ENCODE results near the gene MROH2A. TPM values are rescaled to one million over a fixed set of nuclear protein-coding genes. Genes with fewer than 3 reads are reported as not detected.

The MROH2A gene
- total and polyA plus RNA-seq, 5 donors, result not detected

DNA sequence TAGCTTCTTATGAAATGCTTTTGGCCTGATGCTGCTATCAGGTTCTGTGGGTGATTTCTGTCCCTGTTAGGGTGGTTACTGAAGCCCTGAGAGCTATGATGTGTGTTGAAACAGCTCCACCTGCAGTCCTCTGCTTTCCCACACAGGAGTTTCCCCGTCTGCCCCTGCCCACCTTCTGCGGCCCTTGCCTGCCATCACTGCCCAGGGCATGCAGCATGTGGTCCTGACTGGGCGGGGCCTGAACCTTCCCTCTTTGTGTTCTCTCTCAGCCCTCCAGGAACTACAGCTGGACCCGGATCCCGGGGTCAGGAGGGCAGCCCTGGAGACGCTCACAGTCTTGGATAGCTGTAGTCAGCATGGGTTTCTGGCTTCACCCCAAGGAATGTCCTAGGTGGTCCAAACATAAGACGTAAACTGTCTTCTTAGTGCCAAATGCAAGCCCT lies 54.8 kb downstream of the MROH2A start:
- H3K27ac ChIP-seq (ENCODE audit: low read length), result no peak overlapping the region
- no peaks in the 10 kb centered on the region for H3K27me3 ChIP-seq (ENCODE audit: control insufficient read depth, insufficient read depth)
- intact Hi-C loops (cut with DNase I), result no loop called here
- DNase-seq (peak in 1 of 3 donors; percentile 11), ATAC-seq (peak in 1 of 2 donors; percentile 17)
- WGBS, result 44% methylated on average over 7 of the region's 7 CpGs
- no peaks in the 10 kb centered on the region for H3K9me3 ChIP-seq (ENCODE audit: control insufficient read depth, low read length)
- H3K4me3 ChIP-seq (ENCODE audit: low read length), result no peak overlapping the region
- no peaks in the 10 kb centered on the region for H3K4me1 ChIP-seq (ENCODE audit: control insufficient read depth, insufficient read depth, low read length)

DNA sequence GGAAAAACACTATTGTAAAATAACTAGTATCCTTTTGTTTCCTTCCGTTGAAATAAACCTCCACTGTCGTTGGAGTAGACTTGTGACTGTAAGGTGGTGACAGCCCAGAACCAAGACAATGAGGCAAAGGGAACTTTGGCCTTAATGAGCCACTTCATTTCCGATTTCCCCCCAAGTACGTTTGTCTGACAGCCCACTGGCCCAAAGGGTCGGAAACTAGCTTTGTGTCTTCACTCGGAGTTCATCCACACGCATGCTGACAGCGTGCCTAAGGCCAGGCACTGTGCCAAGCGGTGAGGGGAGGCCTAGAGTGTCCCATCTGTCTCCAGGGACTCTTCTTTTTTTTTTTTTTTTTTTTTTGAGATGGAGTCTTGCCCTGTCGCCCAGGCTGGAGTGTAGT lies 55.2 kb downstream of the MROH2A start:
- H3K9me3 ChIP-seq (ENCODE audit: control insufficient read depth, low read length), result no peaks in the 10 kb centered on the region
- intact Hi-C loops (cut with DNase I), result no loop called here
- no peaks in the 10 kb centered on the region for H3K27me3 ChIP-seq (ENCODE audit: control insufficient read depth, insufficient read depth)
- no peaks in the 10 kb centered on the region for H3K4me1 ChIP-seq (ENCODE audit: control insufficient read depth, insufficient read depth, low read length)
- DNase-seq (no peak), ATAC-seq (no peak)
- H3K27ac ChIP-seq (ENCODE audit: low read length), result no peak overlapping the region
- 45% methylated on average over 10 of the region's 10 CpGs for WGBS
- H3K4me3 ChIP-seq (ENCODE audit: low read length), result no peak overlapping the region

DNA sequence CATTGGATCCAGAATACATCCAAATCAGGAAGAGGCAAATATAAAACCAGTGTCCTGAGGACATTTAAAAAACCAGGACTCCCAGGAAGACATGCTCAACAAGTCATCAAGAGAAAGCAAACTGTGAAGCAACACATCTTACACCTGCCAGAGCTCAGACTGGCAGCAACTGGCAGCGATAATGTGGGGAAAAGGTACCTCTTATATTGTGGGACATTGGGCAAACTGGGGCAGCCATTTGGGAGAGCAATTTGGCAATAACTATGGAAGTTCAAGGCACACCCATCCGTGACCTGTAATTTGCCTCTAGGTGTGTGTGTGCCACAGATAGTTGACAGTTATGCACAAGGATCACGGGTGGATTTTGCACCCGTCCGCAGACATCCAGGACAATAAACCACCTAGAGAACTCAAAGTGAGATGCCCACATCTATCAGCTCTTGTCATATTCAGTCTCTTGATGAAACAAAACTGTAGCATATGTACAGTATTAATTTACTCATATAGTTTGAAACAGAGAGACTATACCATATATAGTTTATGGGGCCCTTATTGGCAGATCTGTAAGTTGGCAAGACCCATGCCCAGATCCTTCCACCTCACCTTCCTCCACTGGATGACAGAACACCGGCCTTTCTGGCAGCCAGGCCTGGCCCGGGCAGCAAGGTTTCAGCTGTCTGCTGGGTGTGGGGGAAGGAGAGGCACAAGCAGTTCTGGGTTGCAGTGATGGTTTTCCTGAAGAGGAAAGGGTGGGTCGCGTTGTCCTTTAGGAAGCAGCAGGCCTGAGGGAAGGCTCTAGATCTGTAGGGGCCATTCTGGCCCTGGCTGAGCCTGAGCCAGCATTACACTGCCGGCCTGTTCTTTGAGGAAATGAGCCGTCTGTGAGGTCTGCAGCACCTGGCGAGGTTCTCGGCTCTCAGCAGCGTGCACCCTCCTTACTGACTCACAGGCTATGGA lies 57.4 kb downstream of the MROH2A start:
- Histone ChIP-seq H3K27ac (ENCODE audit: low read length) (no peak overlapping the region), H3K4me1 (ENCODE audit: control insufficient read depth, insufficient read depth, low read length) (no peaks in the 10 kb centered on the region), H3K9me3 (ENCODE audit: control insufficient read depth, low read length) (no peaks in the 10 kb centered on the region), H3K4me3 (ENCODE audit: low read length) (no peak overlapping the region), H3K27me3 (ENCODE audit: control insufficient read depth, insufficient read depth) (no peaks in the 10 kb centered on the region)
- ATAC-seq, result no peak
- no peak for DNase-seq
- WGBS, result 92% methylated on average over 14 of the region's 14 CpGs
- intact Hi-C loops (cut with DNase I), result no loop called here

GRCh38 chr2:233836359-233836758 lies 58.2 kb downstream of the MROH2A start:
- Histone ChIP-seq H3K9me3 (ENCODE audit: control insufficient read depth, low read length) (no peaks in the 10 kb centered on the region), H3K27me3 (ENCODE audit: control insufficient read depth, insufficient read depth) (no peaks in the 10 kb centered on the region), H3K4me1 (ENCODE audit: control insufficient read depth, insufficient read depth, low read length) (no peaks in the 10 kb centered on the region), H3K4me3 (ENCODE audit: low read length) (no peak overlapping the region), H3K27ac (ENCODE audit: low read length) (no peak overlapping the region)
- intact Hi-C loops (cut with DNase I), result no loop called here
- ATAC-seq, result no peak
- 99% methylated on average over 7 of the region's 7 CpGs for WGBS
- DNase-seq, result no peak

GRCh38 chr2:233837694-233838229 lies 59.6 kb downstream of the MROH2A start:
- H3K9me3 ChIP-seq (ENCODE audit: control insufficient read depth, low read length), result no peaks in the 10 kb centered on the region
- WGBS, result 79% methylated on average over 9 of the region's 9 CpGs
- ATAC-seq (no peak), DNase-seq (no peak)
- no peak overlapping the region for H3K4me3 ChIP-seq (ENCODE audit: low read length)
- no peak overlapping the region for H3K27ac ChIP-seq (ENCODE audit: low read length)
- intact Hi-C loops (cut with DNase I), result no loop called here
- no peaks in the 10 kb centered on the region for H3K4me1 ChIP-seq (ENCODE audit: control insufficient read depth, insufficient read depth, low read length)
- H3K27me3 ChIP-seq (ENCODE audit: control insufficient read depth, insufficient read depth), result no peaks in the 10 kb centered on the region

- H3K9me3 ChIP-seq (ENCODE audit: control insufficient read depth, low read length), result no peaks in the 10 kb centered on the region
- no peak for ATAC-seq
- no peaks in the 10 kb centered on the region for H3K27me3 ChIP-seq (ENCODE audit: control insufficient read depth, insufficient read depth)
- no peaks in the 10 kb centered on the region for H3K4me1 ChIP-seq (ENCODE audit: control insufficient read depth, insufficient read depth, low read length)
- intact Hi-C loops (cut with DNase I), result no loop called here
- WGBS, result 78% methylated on average over 7 of the region's 7 CpGs
- no peak overlapping the region for H3K27ac ChIP-seq (ENCODE audit: low read length)
- H3K4me3 ChIP-seq (ENCODE audit: low read length), result no peak overlapping the region
- no peak for DNase-seq
Measured at GRCh38 chr2:233838251-233838650, 60.1 kb downstream of the MROH2A start.

- ATAC-seq, result no peak
Measured at GRCh38 chr2:233838726-233839446, 60.8 kb downstream of the MROH2A start.

GRCh38 chr2:233839447-233839820 lies 61.3 kb downstream of the MROH2A start:
- no peaks in the 10 kb centered on the region for H3K9me3 ChIP-seq (ENCODE audit: control insufficient read depth, low read length)
- intact Hi-C loops (cut with DNase I), result no loop called here
- no peaks in the 10 kb centered on the region for H3K4me1 ChIP-seq (ENCODE audit: control insufficient read depth, insufficient read depth, low read length)
- ATAC-seq, result peak in 1 of 2 donors; percentile 16
- no peak overlapping the region for H3K27ac ChIP-seq (ENCODE audit: low read length)
- no peak overlapping the region for H3K4me3 ChIP-seq (ENCODE audit: low read length)
- WGBS, result 97% methylated on average over 10 of the region's 10 CpGs
- no peaks in the 10 kb centered on the region for H3K27me3 ChIP-seq (ENCODE audit: control insufficient read depth, insufficient read depth)
- DNase-seq, result no peak

More at GRCh38 chr2:233838726-233839446, 60.8 kb downstream of the MROH2A start:
- no peak for DNase-seq
- no peak overlapping the region for H3K4me3 ChIP-seq (ENCODE audit: low read length)
- no peaks in the 10 kb centered on the region for H3K4me1 ChIP-seq (ENCODE audit: control insufficient read depth, insufficient read depth, low read length)
- H3K27ac ChIP-seq (ENCODE audit: low read length), result no peak overlapping the region
- no peaks in the 10 kb centered on the region for H3K9me3 ChIP-seq (ENCODE audit: control insufficient read depth, low read length)
- WGBS, result 86% methylated on average over 12 of the region's 12 CpGs
- intact Hi-C loops (cut with DNase I), result no loop called here
- no peaks in the 10 kb centered on the region for H3K27me3 ChIP-seq (ENCODE audit: control insufficient read depth, insufficient read depth)

DNA sequence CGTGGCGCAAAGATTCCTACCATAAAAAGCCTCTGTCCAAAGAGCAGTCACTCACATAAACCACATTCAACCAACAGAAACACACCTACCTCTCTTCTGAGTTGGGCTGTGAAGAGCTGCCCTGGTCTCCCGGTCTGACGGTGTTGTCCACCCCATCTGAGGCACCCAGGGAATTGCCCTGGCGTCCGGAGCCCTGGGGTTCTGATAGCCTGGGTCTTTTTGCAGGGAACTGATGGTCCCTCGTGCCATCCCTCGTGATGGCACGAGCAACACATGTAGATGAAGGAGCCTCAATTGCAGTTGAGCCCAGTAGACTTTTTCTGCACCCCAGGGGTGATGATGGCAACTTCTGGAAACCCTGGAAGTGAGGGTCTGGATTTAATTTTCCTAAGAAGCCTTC lies 62.4 kb downstream of the MROH2A start:
- no peak overlapping the region for H3K4me3 ChIP-seq (ENCODE audit: low read length)

GRCh38 chr2:233841183-233841582 lies 63.1 kb downstream of the MROH2A start:
- intact Hi-C loops (cut with DNase I), result no loop called here
- 95% methylated on average over 11 of the region's 11 CpGs for WGBS

More for the DNA sequence above, 62.4 kb downstream of the MROH2A start:
- Histone ChIP-seq H3K27ac (ENCODE audit: low read length) (no peak overlapping the region), H3K9me3 (ENCODE audit: control insufficient read depth, low read length) (no peaks in the 10 kb centered on the region), H3K4me1 (ENCODE audit: control insufficient read depth, insufficient read depth, low read length) (no peaks in the 10 kb centered on the region), H3K27me3 (ENCODE audit: control insufficient read depth, insufficient read depth) (no peaks in the 10 kb centered on the region)
- no peak for ATAC-seq
- intact Hi-C loops (cut with DNase I), result no loop called here
- no peak for DNase-seq
- WGBS, result 96% methylated on average over 9 of the region's 9 CpGs

More at GRCh38 chr2:233841183-233841582, 63.1 kb downstream of the MROH2A start:
- H3K27ac ChIP-seq (ENCODE audit: low read length), result no peak overlapping the region
- H3K4me1 ChIP-seq (ENCODE audit: control insufficient read depth, insufficient read depth, low read length), result no peaks in the 10 kb centered on the region
- no peaks in the 10 kb centered on the region for H3K9me3 ChIP-seq (ENCODE audit: control insufficient read depth, low read length)
- H3K4me3 ChIP-seq (ENCODE audit: low read length), result no peak overlapping the region
- ATAC-seq, result no peak
- DNase-seq, result no peak
- H3K27me3 ChIP-seq (ENCODE audit: control insufficient read depth, insufficient read depth), result no peaks in the 10 kb centered on the region

Measured in right cardiac atrium (tissue), 5 donors.